Omental fat pad (tissue), 4 donors: ENCODE data around the gene DNAJB2. TPM values are rescaled to one million over a fixed set of nuclear protein-coding genes. Genes with fewer than 3 reads are reported as not detected.

Experiments
- ATAC-seq: fragments of 150-250 bp; one replicate; pipeline ENCODE4 v1.9.1; 2016; ENCODE audit warnings: mild to moderate bottlenecking, moderate library complexity; ENCODE audit not compliant: low FRiP score
- DNase-seq: peaks from one replicate; pipeline ENCODE4 v3.0.0-alpha.2; 2019; ENCODE audit warnings: low spot score
- CTCF ChIP-seq, 3 donors: fragments of 450-650 bp; IDR thresholded peaks; one replicate each; pipeline ENCODE4 v1.5.1; 2016 to 2017; ENCODE audit warnings: antibody characterized with exemption in 3 of 3, mild to moderate bottlenecking in 3 of 3, moderate library complexity in 2 of 3
- total RNA-seq, 4 donors: library from RNA; depleted of rRNA; stranded (reverse); fragments of >200 nt; gene quantifications; one replicate each; pipeline ENCODE4 v1.1.0, GENCODE V29; 2016

DNAJB2 gene
- total RNA-seq, result 10 to 100 TPM; 27.5 to 56.6 (median 46.8) TPM

GRCh38 chr2:219279151-219279915, at the start of gene DNAJB2:
Gene DNAJB2, plus strand, starts transcription at chr2:219279366. Its CDS starts 468 bp downstream, at chr2:219279834.
- peak; percentile 91 for DNase-seq
- ATAC-seq, result peak; percentile 96
- TF ChIP-seq CTCF (IDR thresholded peaks at IDR 0.05), result no peak

- no peak for DNase-seq
- peak; percentile 36 for ATAC-seq
- TF ChIP-seq CTCF (IDR thresholded peaks at IDR 0.05), result no peak
Observed at GRCh38 chr2:219230059-219230540, 49.1 kb upstream of the DNAJB2 start.

- DNase-seq (no peak), ATAC-seq (no peak)
- no peak for TF ChIP-seq CTCF (IDR thresholded peaks at IDR 0.05)
Observed at GRCh38 chr2:219234331-219234730, 44.8 kb upstream of the DNAJB2 start.

GRCh38 chr2:219243291-219243761, 35.8 kb upstream of the DNAJB2 start:
- TF ChIP-seq CTCF (IDR thresholded peaks at IDR 0.05), result no peak
- ATAC-seq, result peak; percentile 41
- no peak for DNase-seq

- DNase-seq (no peak), ATAC-seq (no peak)
- no peak for TF ChIP-seq CTCF (IDR thresholded peaks at IDR 0.05)
Observed at GRCh38 chr2:219244789-219245147, 34.4 kb upstream of the DNAJB2 start.

- TF ChIP-seq CTCF (IDR thresholded peaks at IDR 0.05), result no peak
- DNase-seq (peak; percentile 84), ATAC-seq (peak; percentile 92)
Observed at GRCh38 chr2:219245148-219245898, 33.8 kb upstream of the DNAJB2 start, which contains the start of the genes GLB1L and STK16. Gene GLB1L, minus strand, starts transcription at chr2:219245444. Its CDS starts 1,871 bp downstream, at chr2:219243573. Gene STK16, plus strand, starts transcription at chr2:219245479. Its CDS starts 521 bp downstream, at chr2:219246000.
